Right atrium auricular region (tissue), 2 donors: ENCODE results near the gene OVOL1. TPM values are rescaled to one million over a fixed set of nuclear protein-coding genes. Genes with fewer than 3 reads are reported as not detected.

Experiments
- DNase-seq: peaks from one replicate; pipeline ENCODE4 v3.0.0-alpha.2; 2019; ENCODE audit warnings: low spot score
- H3K27ac ChIP-seq, 2 donors: fragments of 200-600 bp; sonication (generic); 1 replicate in 1 of 2; 2 replicates in 1 of 2; pipeline ENCODE4 v1.5.1; 2016 to 2019
- H3K27me3 ChIP-seq, 2 donors: fragments of 200-600 bp; sonication (generic); one replicate each; pipeline versions ENCODE4 v1.5.1 to v1.6.0; 2017 to 2019
- H3K36me3 ChIP-seq: fragments of 200-600 bp; sonication (generic); one replicate; pipeline ENCODE4 v1.5.1; 2016
- H3K4me1 ChIP-seq, 2 donors: fragments of 200-600 bp; sonication (generic); one replicate each; pipeline versions ENCODE4 v1.5.1 to v1.6.0; 2017 to 2019
- H3K4me3 ChIP-seq, 2 donors: fragments of 200-600 bp; sonication (generic); 1 replicate in 1 of 2; 2 replicates in 1 of 2; pipeline ENCODE4 v1.5.1; 2017 to 2019; ENCODE audit warnings: mild to moderate bottlenecking in 1 of 2, moderate library complexity in 1 of 2
- H3K9me3 ChIP-seq, 2 donors: fragments of 200-600 bp; sonication (generic); one replicate each; pipeline ENCODE4 v1.5.1; 2019
- CTCF ChIP-seq, 2 donors: fragments of 200-600 bp; sonication (generic); IDR thresholded peaks; one replicate each; pipeline ENCODE4 v1.5.1; 2019; ENCODE audit warnings: antibody characterized with exemption in 2 of 2
- total RNA-seq, 2 donors: library from RNA; depleted of rRNA; stranded (reverse); fragments of >200 nt; gene quantifications; one replicate each; pipeline ENCODE4 v1.1.0, GENCODE V29; 2016

The OVOL1 gene
- total RNA-seq, 2 donors from 2014 or later: not detected

- peaks cover 6 to 13% of the 10 kb centered on the region in 2 donors for H3K27me3 ChIP-seq
Observed at GRCh38 chr11:65792456-65792855, 5.6 kb downstream of the OVOL1 start.

GRCh38 chr11:65793144-65793581 lies 6.3 kb downstream of the OVOL1 start:
- no peaks in the 10 kb centered on the region for H3K9me3 ChIP-seq
- DNase-seq: no peak
- no peak overlapping the region for H3K4me3 ChIP-seq
- H3K36me3 ChIP-seq: no peaks in the 10 kb centered on the region
- no peak for TF ChIP-seq CTCF (IDR thresholded peaks at IDR 0.05)
- peaks cover 0 to 2% of the 10 kb centered on the region in 2 donors for H3K4me1 ChIP-seq
- no peak overlapping the region for H3K27ac ChIP-seq
- H3K27me3 ChIP-seq: peaks cover 0 to 6% of the 10 kb centered on the region in 2 donors

More at GRCh38 chr11:65792456-65792855, 5.6 kb downstream of the OVOL1 start:
- Histone ChIP-seq H3K9me3 (no peaks in the 10 kb centered on the region), H3K4me3 (no peak overlapping the region), H3K27ac (no peak overlapping the region), H3K4me1 (peaks cover 0 to 10% of the 10 kb centered on the region in 2 donors), H3K36me3 (no peaks in the 10 kb centered on the region)
- TF ChIP-seq CTCF (IDR thresholded peaks at IDR 0.05): no peak
- DNase-seq: no peak

DNA sequence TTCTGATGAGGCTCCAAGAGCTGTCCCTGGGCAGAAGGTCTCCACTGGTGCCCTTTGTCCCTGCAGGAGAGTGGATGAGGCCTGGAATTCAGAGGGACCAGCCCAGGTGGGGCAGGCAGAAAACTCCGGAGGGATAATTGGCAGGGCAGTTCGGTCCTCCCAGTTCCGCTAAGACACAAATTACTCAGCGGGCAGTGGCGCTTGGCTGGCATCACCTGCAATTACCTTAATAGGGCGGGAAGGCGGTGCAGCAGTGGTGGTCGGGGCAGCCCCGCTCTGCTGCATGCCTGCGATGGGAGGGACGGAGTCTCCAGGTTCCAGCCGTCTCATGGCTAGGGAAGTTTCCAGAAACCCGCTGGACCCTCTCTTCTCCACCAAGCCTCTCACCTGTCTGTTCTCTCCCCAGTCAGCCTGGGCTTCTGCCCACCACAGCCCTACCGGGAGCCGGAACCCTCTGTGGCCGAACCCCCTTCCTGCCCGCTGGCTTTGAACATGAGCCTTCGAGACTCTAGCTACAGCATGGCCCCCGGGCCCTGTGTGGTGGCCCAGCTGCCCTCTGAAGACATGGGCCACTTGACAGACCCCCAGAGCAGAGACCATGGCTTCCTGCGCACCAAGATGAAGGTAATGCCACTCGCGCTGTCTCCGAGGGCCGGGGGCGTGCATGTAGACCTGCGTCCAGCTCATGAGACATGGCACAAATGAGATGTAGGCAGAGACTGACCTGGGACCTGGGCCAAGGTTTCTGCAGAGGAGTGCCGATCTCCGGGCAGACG lies 7.0 kb downstream of the OVOL1 start:
- no peaks in the 10 kb centered on the region for H3K4me1 ChIP-seq
- no peak overlapping the region for H3K27ac ChIP-seq
- no peaks in the 10 kb centered on the region for H3K36me3 ChIP-seq
- H3K4me3 ChIP-seq: no peak overlapping the region
- H3K9me3 ChIP-seq: no peaks in the 10 kb centered on the region
- no peak for DNase-seq
- H3K27me3 ChIP-seq: no peaks in the 10 kb centered on the region
- TF ChIP-seq CTCF (IDR thresholded peaks at IDR 0.05): no peak

DNA sequence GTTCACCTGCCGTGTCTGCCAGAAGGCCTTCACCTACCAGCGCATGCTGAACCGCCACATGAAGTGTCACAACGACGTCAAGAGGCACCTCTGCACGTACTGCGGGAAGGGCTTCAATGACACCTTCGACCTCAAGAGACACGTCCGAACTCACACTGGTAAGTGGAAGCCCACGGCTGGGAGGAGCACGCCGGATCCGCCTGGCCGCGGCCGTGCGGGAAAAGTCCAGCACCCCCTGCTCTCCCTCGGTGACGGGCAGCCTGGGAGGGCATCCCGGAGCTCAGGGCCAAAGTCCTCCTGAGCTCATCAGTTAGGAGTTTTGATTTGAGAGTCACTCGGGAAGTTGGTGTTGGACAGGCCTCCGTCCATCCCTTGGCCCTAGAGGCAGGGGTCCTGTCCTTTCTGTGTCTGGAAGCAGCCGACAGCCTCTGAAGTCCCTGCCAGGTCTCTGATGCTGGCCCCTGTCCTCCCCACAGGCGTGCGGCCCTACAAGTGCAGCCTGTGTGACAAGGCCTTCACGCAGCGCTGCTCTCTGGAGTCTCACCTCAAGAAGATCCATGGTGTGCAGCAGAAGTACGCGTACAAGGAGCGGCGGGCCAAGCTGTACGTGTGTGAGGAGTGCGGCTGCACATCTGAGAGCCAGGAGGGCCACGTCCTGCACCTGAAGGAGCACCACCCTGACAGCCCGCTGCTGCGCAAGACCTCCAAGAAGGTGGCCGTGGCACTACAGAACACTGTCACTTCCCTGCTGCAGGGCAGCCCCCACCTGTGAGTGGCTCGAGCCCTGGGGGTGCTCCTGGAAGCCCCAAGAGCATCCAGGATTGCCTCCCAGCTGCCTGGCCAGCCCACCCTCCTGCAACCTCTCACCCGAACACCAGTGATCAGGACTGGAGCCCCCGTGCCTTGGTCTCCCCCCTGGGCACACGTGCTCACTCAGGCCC lies 8.0 kb downstream of the OVOL1 start:
- no peak for DNase-seq
- H3K4me3 ChIP-seq: no peak overlapping the region
- H3K9me3 ChIP-seq: no peaks in the 10 kb centered on the region
- no peaks in the 10 kb centered on the region for H3K36me3 ChIP-seq
- no peak for TF ChIP-seq CTCF (IDR thresholded peaks at IDR 0.05)
- H3K4me1 ChIP-seq: no peaks in the 10 kb centered on the region
- no peak overlapping the region for H3K27ac ChIP-seq
- H3K27me3 ChIP-seq: no peaks in the 10 kb centered on the region

DNA sequence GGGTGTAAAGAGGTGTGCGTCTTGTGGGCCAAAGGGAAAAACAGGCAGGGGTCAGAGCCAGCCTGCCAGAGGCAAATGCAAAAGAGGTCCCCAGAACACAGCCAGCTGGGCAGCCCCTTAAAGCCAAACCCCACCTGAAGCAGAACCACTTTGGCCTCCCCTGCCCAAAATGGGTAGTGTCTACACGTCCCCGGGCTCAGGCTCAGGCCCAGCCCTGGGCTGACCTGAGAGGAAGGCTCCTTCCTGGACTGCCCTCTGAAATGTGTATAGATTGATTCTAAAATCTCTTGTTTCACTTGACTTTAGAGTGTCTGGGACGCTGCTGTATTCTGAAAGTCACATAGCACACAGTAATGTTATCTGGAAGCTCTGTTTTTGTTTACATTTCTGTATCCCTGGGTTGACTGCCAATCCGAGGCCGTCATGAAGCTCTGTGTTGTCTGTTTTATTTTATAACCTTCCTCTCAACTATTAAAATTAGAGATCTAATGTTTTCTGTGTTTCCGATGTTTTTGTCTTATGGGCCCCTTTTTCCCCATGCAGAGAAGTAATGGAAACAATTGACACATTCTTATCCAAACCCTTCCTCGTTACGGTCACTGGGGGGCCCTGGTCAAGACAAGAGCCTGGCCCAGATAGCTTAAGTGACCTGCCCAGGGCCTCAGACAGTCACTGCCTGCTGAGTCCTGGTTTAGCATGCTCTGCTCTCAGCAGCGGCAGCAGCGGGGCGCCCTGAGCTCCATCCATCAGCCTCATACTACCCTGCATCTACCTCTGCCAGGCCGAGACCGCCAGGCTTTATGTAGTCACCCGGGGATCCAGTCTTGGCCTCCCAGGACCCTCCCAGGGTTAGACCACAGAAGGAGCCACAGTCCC lies 10.1 kb downstream of the OVOL1 start:
- Histone ChIP-seq H3K27ac (no peak overlapping the region), H3K4me1 (no peaks in the 10 kb centered on the region), H3K4me3 (no peak overlapping the region), H3K9me3 (no peaks in the 10 kb centered on the region), H3K36me3 (no peaks in the 10 kb centered on the region), H3K27me3 (no peaks in the 10 kb centered on the region)
- no peak for TF ChIP-seq CTCF (IDR thresholded peaks at IDR 0.05)
- DNase-seq: no peak
